Neural progenitor cell (in vitro differentiated cells): ENCODE data around the gene DCUN1D1. TPM values are rescaled to one million over a fixed set of nuclear protein-coding genes. Genes with fewer than 3 reads are reported as not detected.

Source experiments
- DNase-seq: peaks from one replicate; pipeline ENCODE4 v3.0.0-alpha.2; 2016; ENCODE audit warnings: low spot score
- H2AFZ ChIP-seq: fragments of 200-600 bp; sonication (generic); replicated peaks from 2 replicates; pipeline ENCODE4 v1.6.1; 2016; ENCODE audit warnings: antibody characterized with exemption
- H3F3A ChIP-seq: fragments of 200-600 bp; sonication (generic); 2 replicates; pipeline ENCODE4 v1.6.1; 2016; ENCODE audit warnings: antibody characterized with exemption, low read depth
- H3K27ac ChIP-seq: fragments of 200-600 bp; sonication (generic); 2 replicates; pipeline ENCODE4 v1.5.1; 2016; ENCODE audit warnings: mild to moderate bottlenecking
- H3K27me3 ChIP-seq: fragments of 200-600 bp; sonication (generic); 2 replicates; pipeline ENCODE4 v1.6.1; 2016; ENCODE audit warnings: mild to moderate bottlenecking, moderate library complexity
- H3K36me3 ChIP-seq: fragments of 200-600 bp; sonication (generic); 2 replicates; pipeline ENCODE4 v1.5.1; 2016
- H3K4me1 ChIP-seq: fragments of 200-600 bp; sonication (generic); 2 replicates; pipeline ENCODE4 v1.6.1; 2016; ENCODE audit warnings: mixed run types
- H3K4me2 ChIP-seq: fragments of 200-600 bp; sonication (generic); 2 replicates; pipeline ENCODE4 v1.6.1; 2016
- H3K4me3 ChIP-seq: fragments of 200-600 bp; sonication (generic); 2 replicates; pipeline ENCODE4 v1.5.1; 2016
- H3K79me2 ChIP-seq: fragments of 200-600 bp; sonication (generic); 2 replicates; pipeline ENCODE4 v1.6.1; 2016; ENCODE audit warnings: low read depth
- H3K9ac ChIP-seq: fragments of 200-600 bp; sonication (generic); 2 replicates; pipeline ENCODE4 v1.6.1; 2016
- H3K9me3 ChIP-seq: fragments of 200-600 bp; sonication (generic); 2 replicates; pipeline ENCODE4 v1.5.1; 2016; ENCODE audit warnings: low read depth
- H4K20me1 ChIP-seq: fragments of 200-600 bp; sonication (generic); 2 replicates; pipeline ENCODE4 v1.6.1; 2016; ENCODE audit warnings: low read depth
- H3K27ac Mint-ChIP-seq: 3 replicates; pipeline ENCODE4 v1.8.0; 2021; ENCODE audit warnings: mixed read lengths
- H3K27me3 Mint-ChIP-seq: 2 replicates; pipeline ENCODE4 v1.8.0; 2022; ENCODE audit warnings: low read depth, mild to moderate bottlenecking, inconsistent platforms, moderate library complexity, mixed read lengths; ENCODE audit not compliant: insufficient read depth
- H3K36me3 Mint-ChIP-seq: 3 replicates; pipeline ENCODE4 v1.8.0; 2021; ENCODE audit warnings: mixed read lengths
- H3K4me1 Mint-ChIP-seq: 3 replicates; pipeline ENCODE4 v1.8.0; 2021; ENCODE audit warnings: mixed read lengths
- H3K4me3 Mint-ChIP-seq: 3 replicates; pipeline ENCODE4 v1.8.0; 2021; ENCODE audit warnings: mild to moderate bottlenecking, moderate library complexity, mixed read lengths
- H3K9me3 Mint-ChIP-seq: 3 replicates; pipeline ENCODE4 v1.8.0; 2020; ENCODE audit warnings: mixed read lengths
- CTCF ChIP-seq: fragments of 200-600 bp; sonication (generic); IDR thresholded peaks from 2 replicates; pipeline ENCODE4 v1.5.1; 2017; ENCODE audit warnings: antibody characterized with exemption, mild to moderate bottlenecking
- EZH2 ChIP-seq: fragments of 200-600 bp; sonication (generic); IDR thresholded peaks from 2 replicates; pipeline ENCODE4 v1.6.1; 2017; ENCODE audit warnings: antibody characterized with exemption, mild to moderate bottlenecking, moderate library complexity
- EZH2phosphoT487 ChIP-seq: fragments of 200-600 bp; sonication (generic); IDR thresholded peaks from 2 replicates; pipeline ENCODE4 v1.6.1; 2017; ENCODE audit warnings: antibody characterized with exemption
- total RNA-seq: library from RNA; depleted of rRNA; stranded (reverse); fragments of >200 nt; gene quantifications from 2 replicates; pipeline ENCODE4 v1.2.3, GENCODE V29; 2015; ENCODE audit warnings: low replicate concordance

The DCUN1D1 gene
- total RNA-seq, 1 donor from 2014 or later = 63.6 TPM

DNA sequence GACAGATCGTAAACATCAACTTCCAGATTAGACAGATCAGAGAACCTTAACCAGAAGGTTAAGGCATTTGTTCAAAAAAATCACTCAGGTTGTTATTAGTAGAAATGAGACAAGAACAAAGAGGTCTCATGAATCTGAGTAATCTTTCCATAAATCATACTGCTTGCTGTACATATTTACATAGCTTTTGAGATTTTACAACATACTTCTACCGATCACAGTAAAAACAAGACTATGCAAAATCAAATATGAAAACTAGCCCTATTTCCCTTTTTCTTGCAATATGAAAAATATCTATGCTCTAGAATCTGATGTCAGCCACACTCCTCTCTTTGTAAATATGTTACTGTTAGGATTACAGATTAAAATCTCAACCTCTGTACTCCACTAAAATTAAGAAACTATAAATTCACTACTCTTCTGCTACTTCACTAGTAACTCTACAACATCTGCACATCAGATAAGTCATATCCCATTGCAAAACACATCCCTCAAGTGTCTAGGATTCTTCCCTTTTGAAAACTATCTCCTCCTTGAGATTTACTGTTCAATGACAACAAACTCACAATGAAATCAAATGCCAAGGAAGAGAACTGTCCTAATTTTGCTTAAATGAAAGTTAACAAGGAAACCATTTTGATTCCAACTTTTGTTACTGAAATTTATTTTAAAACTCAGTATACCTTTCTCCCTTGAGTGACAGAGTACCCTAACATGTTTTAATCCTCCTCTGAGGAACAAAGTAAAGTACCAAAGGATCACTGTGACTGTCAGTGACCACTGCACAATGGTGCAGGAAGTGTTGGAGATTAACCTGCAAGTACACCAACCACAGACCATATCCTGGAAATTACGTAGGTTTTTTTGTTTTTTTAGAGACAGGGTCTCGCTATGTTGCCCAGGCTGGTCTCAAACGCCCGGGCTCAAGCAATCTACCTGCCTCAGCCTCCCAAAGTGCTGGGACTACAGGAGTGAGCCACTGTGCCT lies 12.8 kb downstream of the DCUN1D1 start:
- no peak overlapping the region for H3K27ac Mint-ChIP-seq
- Histone ChIP-seq H3K4me2 (no peak overlapping the region), H3K79me2 (peaks cover 93% of the 10 kb centered on the region), H3K4me3 (no peak overlapping the region), H3K4me1 (no peaks in the 10 kb centered on the region), H3K27me3 (no peaks in the 10 kb centered on the region), H3F3A (peaks cover 7% of the 10 kb centered on the region), H3K9me3 (no peaks in the 10 kb centered on the region), H3K36me3 (no peaks in the 10 kb centered on the region), H3K27ac (no peak overlapping the region), H2AFZ (no peak overlapping the region), H4K20me1 (peaks cover 75% of the 10 kb centered on the region), H3K9ac (no peak overlapping the region)
- H3K4me1 Mint-ChIP-seq = peaks cover 17% of the 10 kb centered on the region
- DNase-seq = no peak
- no peaks in the 10 kb centered on the region for H3K9me3 Mint-ChIP-seq
- no peaks in the 10 kb centered on the region for H3K27me3 Mint-ChIP-seq
- peaks cover 5% of the 10 kb centered on the region for H3K36me3 Mint-ChIP-seq
- no peak for TF ChIP-seq CTCF
- no peak for TF ChIP-seq EZH2phosphoT487
- TF ChIP-seq EZH2 = no peak
- H3K4me3 Mint-ChIP-seq = no peak overlapping the region

GRCh38 chr3:182965861-182966366 lies 14.4 kb downstream of the DCUN1D1 start:
- Histone ChIP-seq H3K4me1 (peaks cover 3% of the 10 kb centered on the region), H3K27me3 (no peaks in the 10 kb centered on the region), H3K9ac (no peak overlapping the region), H3K4me2 (no peak overlapping the region), H3K27ac (no peak overlapping the region), H3F3A (no peaks in the 10 kb centered on the region), H3K79me2 (peaks cover 87% of the 10 kb centered on the region), H3K36me3 (peaks cover 10% of the 10 kb centered on the region), H3K9me3 (no peaks in the 10 kb centered on the region), H4K20me1 (peaks cover 59% of the 10 kb centered on the region), H2AFZ (no peak overlapping the region), H3K4me3 (no peak overlapping the region)
- H3K36me3 Mint-ChIP-seq = peaks cover 4% of the 10 kb centered on the region
- TF ChIP-seq CTCF (no peak), EZH2 (no peak), EZH2phosphoT487 (no peak)
- H3K4me1 Mint-ChIP-seq = peaks cover 17% of the 10 kb centered on the region
- DNase-seq = no peak
- H3K27ac Mint-ChIP-seq = no peak overlapping the region
- no peaks in the 10 kb centered on the region for H3K9me3 Mint-ChIP-seq
- H3K27me3 Mint-ChIP-seq = no peaks in the 10 kb centered on the region
- H3K4me3 Mint-ChIP-seq = no peak overlapping the region

- Mint-ChIP-seq H3K27ac (no peak overlapping the region), H3K4me1 (peaks cover 30% of the 10 kb centered on the region), H3K4me3 (no peak overlapping the region), H3K27me3 (peaks cover 1% of the 10 kb centered on the region), H3K9me3 (no peaks in the 10 kb centered on the region), H3K36me3 (peaks cover 4% of the 10 kb centered on the region)
- H3K36me3 ChIP-seq = peaks cover 15% of the 10 kb centered on the region
- peaks cover 59% of the 10 kb centered on the region for H4K20me1 ChIP-seq
- DNase-seq = no peak
- no peaks in the 10 kb centered on the region for H3K27me3 ChIP-seq
- H3K27ac ChIP-seq = no peak overlapping the region
- no peaks in the 10 kb centered on the region for H3K9me3 ChIP-seq
- H2AFZ ChIP-seq = no peak overlapping the region
- H3K4me3 ChIP-seq = no peak overlapping the region
- peaks cover 82% of the 10 kb centered on the region for H3K79me2 ChIP-seq
- no peak for TF ChIP-seq EZH2
- no peak for TF ChIP-seq EZH2phosphoT487
- TF ChIP-seq CTCF = no peak
- peaks cover 19% of the 10 kb centered on the region for H3K4me1 ChIP-seq
- no peak overlapping the region for H3K9ac ChIP-seq
- H3K4me2 ChIP-seq = no peak overlapping the region
- peaks cover 14% of the 10 kb centered on the region for H3F3A ChIP-seq
Measured at GRCh38 chr3:182964179-182964578, 16.2 kb downstream of the DCUN1D1 start.
